Glutamatergic neuron (in vitro differentiated cells): ENCODE measurements around the gene ADCYAP1. TPM values are rescaled to one million over a fixed set of nuclear protein-coding genes. Genes with fewer than 3 reads are reported as not detected.

Experiments used
- DNase-seq: peaks from one replicate; pipeline ENCODE4 v3.0.0; 2022
- H3K27ac Mint-ChIP-seq: one replicate; pipeline ENCODE4 v1.8.0; 2020; ENCODE audit warnings: mild to moderate bottlenecking, mixed read lengths, inconsistent platforms; ENCODE audit not compliant: unreplicated experiment
- H3K27me3 Mint-ChIP-seq: one replicate; pipeline ENCODE4 v1.8.0; 2020; ENCODE audit warnings: mild to moderate bottlenecking, moderate library complexity, mixed read lengths, inconsistent platforms; ENCODE audit not compliant: unreplicated experiment
- H3K36me3 Mint-ChIP-seq: one replicate; pipeline ENCODE4 v1.8.0; 2020; ENCODE audit warnings: mild to moderate bottlenecking, mixed read lengths, inconsistent platforms; ENCODE audit not compliant: unreplicated experiment
- H3K4me1 Mint-ChIP-seq: one replicate; pipeline ENCODE4 v1.8.0; 2020; ENCODE audit warnings: mild to moderate bottlenecking, low read depth, mixed read lengths, inconsistent platforms; ENCODE audit not compliant: unreplicated experiment
- H3K4me3 Mint-ChIP-seq: one replicate; pipeline ENCODE4 v1.8.0; 2020; ENCODE audit warnings: mild to moderate bottlenecking, mixed read lengths, inconsistent platforms; ENCODE audit not compliant: unreplicated experiment
- H3K9me3 Mint-ChIP-seq: one replicate; pipeline ENCODE4 v1.8.0; 2020; ENCODE audit warnings: mild to moderate bottlenecking, moderate library complexity, mixed read lengths, inconsistent platforms; ENCODE audit not compliant: unreplicated experiment
- total RNA-seq: library from RNA; stranded (reverse); fragmentation: NEBNext Ultra II Directional; extraction: Animal tissue kit (Norgen Biotek cat#: 25700); gene quantifications from one replicate; pipeline ENCODE4 v1.2.1, GENCODE V29; 2021; ENCODE audit not compliant: unreplicated experiment
- TF ChIP-seq, protein P1 (sequence below): fragments of 200-600 bp; sonication (generic); IDR thresholded peaks from one replicate; pipeline ENCODE4 v1.5.0; 2021; ENCODE audit not compliant: partially characterized antibody, unreplicated experiment

Gene ADCYAP1
- total RNA-seq, 1 donor from 2014 or later, result 16.9 TPM

DNA sequence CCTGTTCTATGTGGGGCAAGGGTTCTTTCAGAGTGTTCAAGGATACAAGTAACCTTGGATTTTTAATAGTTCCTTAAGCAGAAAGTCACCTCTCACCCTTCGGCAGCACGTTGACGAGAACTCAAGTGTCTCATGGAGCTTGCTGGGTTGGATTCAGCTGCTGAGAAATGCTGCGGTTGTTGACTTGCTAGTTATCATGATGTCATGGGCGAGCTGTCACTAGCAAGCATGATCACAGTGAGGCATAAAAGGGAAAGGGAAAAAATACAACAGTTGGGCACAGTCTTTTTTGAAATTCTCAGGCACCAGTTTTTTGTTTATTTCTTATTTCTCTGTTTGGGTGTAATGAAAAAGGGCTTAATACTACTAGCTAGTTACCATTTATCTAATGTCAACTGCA is 53.2 kb downstream of the ADCYAP1 start:
- no peaks in the 10 kb centered on the region for H3K9me3 Mint-ChIP-seq
- no peaks in the 10 kb centered on the region for H3K27me3 Mint-ChIP-seq
- no peak for DNase-seq
- H3K4me1 Mint-ChIP-seq, result peaks cover 3% of the 10 kb centered on the region
- no peaks in the 10 kb centered on the region for H3K36me3 Mint-ChIP-seq
- TF ChIP-seq, protein P1, sequence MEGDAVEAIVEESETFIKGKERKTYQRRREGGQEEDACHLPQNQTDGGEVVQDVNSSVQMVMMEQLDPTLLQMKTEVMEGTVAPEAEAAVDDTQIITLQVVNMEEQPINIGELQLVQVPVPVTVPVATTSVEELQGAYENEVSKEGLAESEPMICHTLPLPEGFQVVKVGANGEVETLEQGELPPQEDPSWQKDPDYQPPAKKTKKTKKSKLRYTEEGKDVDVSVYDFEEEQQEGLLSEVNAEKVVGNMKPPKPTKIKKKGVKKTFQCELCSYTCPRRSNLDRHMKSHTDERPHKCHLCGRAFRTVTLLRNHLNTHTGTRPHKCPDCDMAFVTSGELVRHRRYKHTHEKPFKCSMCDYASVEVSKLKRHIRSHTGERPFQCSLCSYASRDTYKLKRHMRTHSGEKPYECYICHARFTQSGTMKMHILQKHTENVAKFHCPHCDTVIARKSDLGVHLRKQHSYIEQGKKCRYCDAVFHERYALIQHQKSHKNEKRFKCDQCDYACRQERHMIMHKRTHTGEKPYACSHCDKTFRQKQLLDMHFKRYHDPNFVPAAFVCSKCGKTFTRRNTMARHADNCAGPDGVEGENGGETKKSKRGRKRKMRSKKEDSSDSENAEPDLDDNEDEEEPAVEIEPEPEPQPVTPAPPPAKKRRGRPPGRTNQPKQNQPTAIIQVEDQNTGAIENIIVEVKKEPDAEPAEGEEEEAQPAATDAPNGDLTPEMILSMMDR, result no peak
- no peak overlapping the region for H3K4me3 Mint-ChIP-seq
- H3K27ac Mint-ChIP-seq, result no peak overlapping the region

DNA sequence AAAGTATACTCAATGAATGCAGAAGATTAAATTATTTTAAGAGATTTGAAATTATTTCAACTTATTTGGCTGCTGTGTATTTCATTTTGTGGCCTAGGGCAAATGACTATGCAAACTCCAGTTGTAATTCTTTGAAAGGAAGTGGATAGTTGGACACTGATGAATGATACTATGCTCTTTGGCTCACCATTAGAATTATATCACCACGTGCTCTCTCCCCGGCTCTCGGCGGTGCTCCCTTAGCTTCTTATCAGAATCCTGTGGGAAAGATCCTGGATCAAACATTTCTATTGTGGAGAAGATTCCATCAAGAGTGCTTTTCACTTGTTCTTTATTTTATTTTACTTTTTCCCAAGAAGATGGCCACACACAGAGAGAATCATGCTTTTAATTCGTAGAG is 55.2 kb downstream of the ADCYAP1 start:
- no peak for DNase-seq
- Mint-ChIP-seq H3K4me3 (no peak overlapping the region), H3K4me1 (peaks cover 3% of the 10 kb centered on the region), H3K27me3 (no peaks in the 10 kb centered on the region), H3K9me3 (no peaks in the 10 kb centered on the region), H3K27ac (no peak overlapping the region), H3K36me3 (no peaks in the 10 kb centered on the region)
- TF ChIP-seq, protein P1, result no peak

Other genes starting within 250 kb of the ADCYAP1 start
- gene TYMS, start 247.2 kb upstream of the ADCYAP1 start, total RNA-seq, result 15.5 TPM
- 9.7 TPM for gene ENOSF1, start 192.2 kb upstream of the ADCYAP1 start, total RNA-seq
- 17.1 TPM for gene YES1, start 92.6 kb upstream of the ADCYAP1 start, total RNA-seq